PFSK-1 (cell line): ENCODE measurements around the gene KLHL7.

Experiments used
- POLR2AphosphoS5 ChIP-seq: IDR thresholded peaks from 2 replicates; pipeline ENCODE4 v1.6.1; 2012; ENCODE audit warnings: low read depth, mild to moderate bottlenecking, control low read depth, low read length, moderate library complexity
- REST ChIP-seq, 2 experiments: IDR thresholded peaks; 2 replicates each; pipeline versions ENCODE4 v1.6.1 to v1.8.0; 2011 to 2012; ENCODE audit warnings: low read depth in 2 of 2, low read length in 2 of 2, control low read depth in 1 of 2, inconsistent platforms in 1 of 2, mild to moderate bottlenecking in 1 of 2, moderate library complexity in 1 of 2; ENCODE audit not compliant: insufficient read depth in 1 of 2
- SIN3A ChIP-seq: IDR thresholded peaks from 2 replicates; pipeline ENCODE4 v1.6.1; 2012; ENCODE audit warnings: mild to moderate bottlenecking, low read length, moderate library complexity, borderline replicate concordance; ENCODE audit not compliant: insufficient read depth
- TAF1 ChIP-seq: IDR thresholded peaks from 2 replicates; pipeline ENCODE4 v1.6.1; 2012; ENCODE audit warnings: low read length, control low read depth, borderline replicate concordance; ENCODE audit not compliant: insufficient read depth

- TF ChIP-seq REST (IDR thresholded peaks at IDR 0.05; ENCODE audit: insufficient read depth in 1 of 2, low read depth in 2 of 2, low read length in 2 of 2) (no peak), POLR2AphosphoS5 (no peak), SIN3A (no peak), TAF1 (no peak)
These were observed 106.0 kb downstream of the KLHL7 start for GRCh38 chr7:23211589-23211988.
